HL-60 (cell line): ENCODE results near the gene KIAA1217.

Source experiments
- DNase-seq, 2 experiments: peaks; one replicate each; pipeline ENCODE4 v3.0.0-alpha.2; 2010 to 2020; ENCODE audit warnings: low read depth in 1 of 2, low spot score in 1 of 2
- H3K27ac ChIP-seq: fragments of 250-450 bp; sonication (Bioruptor Pico); replicated peaks from 2 replicates; pipeline ENCODE4 v1.5.1; 2020; ENCODE audit warnings: mild to moderate bottlenecking, moderate library complexity
- H3K27me3 ChIP-seq: fragments of 250-450 bp; sonication (Bioruptor Pico); 2 replicates; pipeline ENCODE4 v1.5.1; 2021; ENCODE audit warnings: mild to moderate bottlenecking, moderate library complexity; ENCODE audit not compliant: insufficient read depth, poor library complexity, severe bottlenecking
- H3K4me3 ChIP-seq: replicated peaks from 2 replicates; pipeline ENCODE4 v1.5.1; 2011; ENCODE audit warnings: mild to moderate bottlenecking, control low read depth, low read length; ENCODE audit not compliant: insufficient read depth
- GABPA ChIP-seq: IDR thresholded peaks from 2 replicates; pipeline ENCODE4 v1.6.1; 2012; ENCODE audit warnings: low read depth
- POLR2AphosphoS5 ChIP-seq: IDR thresholded peaks from 2 replicates; pipeline ENCODE4 v1.6.1; 2012; ENCODE audit warnings: low read depth
- SPI1 ChIP-seq: IDR thresholded peaks from 2 replicates; pipeline ENCODE4 v1.6.1; 2012; ENCODE audit warnings: low read depth, mild to moderate bottlenecking, borderline replicate concordance
- TF ChIP-seq, protein P1 (sequence below): IDR thresholded peaks from one replicate; pipeline ENCODE4 v1.5.1; 2011; ENCODE audit warnings: low read length, control low read depth, inconsistent platforms; ENCODE audit not compliant: insufficient read depth
- TF ChIP-seq, protein P2 (sequence below): IDR thresholded peaks from 2 replicates; pipeline ENCODE4 v1.6.1; 2012; ENCODE audit warnings: low read depth; ENCODE audit not compliant: insufficient replicate concordance

The KIAA1217 gene

DNA sequence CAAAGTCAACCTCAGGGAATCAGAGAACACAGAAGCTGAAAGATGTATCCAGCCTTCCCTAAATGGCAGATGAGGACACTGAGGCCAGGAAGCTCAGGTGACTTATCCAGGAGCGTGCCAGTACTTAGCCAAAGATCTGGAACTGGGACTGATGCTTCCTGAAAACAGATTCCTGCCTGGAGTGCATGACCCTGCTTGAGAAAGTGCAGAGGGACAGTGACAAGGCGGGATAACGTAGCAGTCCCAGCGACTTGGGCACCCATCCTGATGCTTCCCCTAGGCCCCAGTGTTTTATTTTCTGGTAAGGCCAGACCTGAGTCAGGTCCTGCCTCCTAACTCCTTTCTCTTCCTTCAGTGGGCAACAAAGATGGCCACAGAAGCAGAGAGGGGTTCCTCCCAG, 48.6 kb downstream of the KIAA1217 start:
- Histone ChIP-seq H3K27me3 (no peaks in the 10 kb centered on the region), H3K4me3 (no peak overlapping the region), H3K27ac (no peak overlapping the region)
- DNase-seq, result no peak
- TF ChIP-seq, protein P1, sequence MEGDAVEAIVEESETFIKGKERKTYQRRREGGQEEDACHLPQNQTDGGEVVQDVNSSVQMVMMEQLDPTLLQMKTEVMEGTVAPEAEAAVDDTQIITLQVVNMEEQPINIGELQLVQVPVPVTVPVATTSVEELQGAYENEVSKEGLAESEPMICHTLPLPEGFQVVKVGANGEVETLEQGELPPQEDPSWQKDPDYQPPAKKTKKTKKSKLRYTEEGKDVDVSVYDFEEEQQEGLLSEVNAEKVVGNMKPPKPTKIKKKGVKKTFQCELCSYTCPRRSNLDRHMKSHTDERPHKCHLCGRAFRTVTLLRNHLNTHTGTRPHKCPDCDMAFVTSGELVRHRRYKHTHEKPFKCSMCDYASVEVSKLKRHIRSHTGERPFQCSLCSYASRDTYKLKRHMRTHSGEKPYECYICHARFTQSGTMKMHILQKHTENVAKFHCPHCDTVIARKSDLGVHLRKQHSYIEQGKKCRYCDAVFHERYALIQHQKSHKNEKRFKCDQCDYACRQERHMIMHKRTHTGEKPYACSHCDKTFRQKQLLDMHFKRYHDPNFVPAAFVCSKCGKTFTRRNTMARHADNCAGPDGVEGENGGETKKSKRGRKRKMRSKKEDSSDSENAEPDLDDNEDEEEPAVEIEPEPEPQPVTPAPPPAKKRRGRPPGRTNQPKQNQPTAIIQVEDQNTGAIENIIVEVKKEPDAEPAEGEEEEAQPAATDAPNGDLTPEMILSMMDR, result no peak
- TF ChIP-seq POLR2AphosphoS5 (no peak), GABPA (no peak), SPI1 (no peak)
- TF ChIP-seq, protein P2, sequence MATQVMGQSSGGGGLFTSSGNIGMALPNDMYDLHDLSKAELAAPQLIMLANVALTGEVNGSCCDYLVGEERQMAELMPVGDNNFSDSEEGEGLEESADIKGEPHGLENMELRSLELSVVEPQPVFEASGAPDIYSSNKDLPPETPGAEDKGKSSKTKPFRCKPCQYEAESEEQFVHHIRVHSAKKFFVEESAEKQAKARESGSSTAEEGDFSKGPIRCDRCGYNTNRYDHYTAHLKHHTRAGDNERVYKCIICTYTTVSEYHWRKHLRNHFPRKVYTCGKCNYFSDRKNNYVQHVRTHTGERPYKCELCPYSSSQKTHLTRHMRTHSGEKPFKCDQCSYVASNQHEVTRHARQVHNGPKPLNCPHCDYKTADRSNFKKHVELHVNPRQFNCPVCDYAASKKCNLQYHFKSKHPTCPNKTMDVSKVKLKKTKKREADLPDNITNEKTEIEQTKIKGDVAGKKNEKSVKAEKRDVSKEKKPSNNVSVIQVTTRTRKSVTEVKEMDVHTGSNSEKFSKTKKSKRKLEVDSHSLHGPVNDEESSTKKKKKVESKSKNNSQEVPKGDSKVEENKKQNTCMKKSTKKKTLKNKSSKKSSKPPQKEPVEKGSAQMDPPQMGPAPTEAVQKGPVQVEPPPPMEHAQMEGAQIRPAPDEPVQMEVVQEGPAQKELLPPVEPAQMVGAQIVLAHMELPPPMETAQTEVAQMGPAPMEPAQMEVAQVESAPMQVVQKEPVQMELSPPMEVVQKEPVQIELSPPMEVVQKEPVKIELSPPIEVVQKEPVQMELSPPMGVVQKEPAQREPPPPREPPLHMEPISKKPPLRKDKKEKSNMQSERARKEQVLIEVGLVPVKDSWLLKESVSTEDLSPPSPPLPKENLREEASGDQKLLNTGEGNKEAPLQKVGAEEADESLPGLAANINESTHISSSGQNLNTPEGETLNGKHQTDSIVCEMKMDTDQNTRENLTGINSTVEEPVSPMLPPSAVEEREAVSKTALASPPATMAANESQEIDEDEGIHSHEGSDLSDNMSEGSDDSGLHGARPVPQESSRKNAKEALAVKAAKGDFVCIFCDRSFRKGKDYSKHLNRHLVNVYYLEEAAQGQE, result no peak

DNA sequence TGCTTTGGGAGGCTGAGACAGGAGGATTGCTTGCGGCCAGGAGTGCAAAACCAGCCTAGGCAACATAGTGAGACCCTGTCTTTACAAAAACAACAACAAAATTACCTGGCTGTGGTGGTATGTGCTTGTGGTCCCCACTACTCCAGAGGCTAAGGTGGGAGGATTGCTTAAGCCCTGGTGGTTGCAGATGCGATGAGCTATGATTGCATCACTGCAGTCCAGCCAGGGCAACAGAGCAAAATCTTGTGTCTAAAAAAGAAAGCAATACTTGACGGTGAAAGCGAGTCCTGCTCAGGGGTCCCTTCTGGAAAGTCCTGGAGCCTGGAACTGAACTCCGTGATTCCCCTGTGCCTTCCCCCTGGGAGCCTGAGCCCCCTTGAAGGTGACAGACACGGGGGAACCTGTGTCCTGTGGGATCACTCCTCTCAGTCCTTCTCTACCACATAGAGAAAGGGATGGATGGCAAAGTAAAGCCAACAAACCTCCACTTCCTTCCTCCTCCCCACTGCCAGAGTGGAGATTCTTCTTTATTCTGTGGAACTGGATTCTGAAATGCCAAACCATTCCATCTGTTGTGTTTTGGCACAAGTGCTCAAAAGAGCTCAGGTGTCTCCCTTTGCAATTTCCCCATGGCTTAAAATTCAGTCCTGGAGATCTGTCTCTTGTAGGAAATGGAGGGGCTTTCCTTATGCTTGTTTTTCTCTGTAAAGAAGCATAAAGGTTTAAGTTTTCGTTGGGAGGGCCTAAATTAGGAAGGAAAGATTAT, 50.6 kb downstream of the KIAA1217 start:
- DNase-seq, result no peak
- H3K4me3 ChIP-seq, result no peak overlapping the region
- H3K27ac ChIP-seq, result no peak overlapping the region
- no peaks in the 10 kb centered on the region for H3K27me3 ChIP-seq
- TF ChIP-seq GABPA (no peak), POLR2AphosphoS5 (no peak), SPI1 (no peak)
- TF ChIP-seq, protein P2, result no peak
- TF ChIP-seq, protein P1, result no peak

DNA sequence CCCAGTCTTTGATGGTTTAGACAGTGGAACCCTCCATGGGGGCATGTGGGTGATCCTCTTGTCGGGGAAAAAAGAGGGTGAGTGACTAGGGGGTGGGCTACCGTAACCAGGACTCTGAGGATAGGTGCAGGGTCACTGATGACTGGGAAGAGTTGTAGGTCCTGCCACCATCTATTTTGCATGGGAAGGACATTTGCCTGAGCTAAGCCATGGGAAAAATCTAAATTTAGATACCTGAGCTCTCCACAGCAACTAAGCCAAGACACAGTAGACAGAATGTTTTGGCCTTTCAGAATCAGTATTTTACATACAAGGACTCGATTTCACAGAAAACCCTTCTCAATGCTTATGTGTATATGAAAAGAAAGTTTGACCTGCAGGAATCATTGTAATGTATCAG, 52.7 kb downstream of the KIAA1217 start:
- H3K4me3 ChIP-seq, result no peak overlapping the region
- TF ChIP-seq POLR2AphosphoS5, result no peak
- TF ChIP-seq, protein P2, result no peak
- TF ChIP-seq, protein P1, result no peak
- no peak for TF ChIP-seq GABPA
- TF ChIP-seq SPI1, result no peak
- no peaks in the 10 kb centered on the region for H3K27me3 ChIP-seq
- no peak for DNase-seq
- no peak overlapping the region for H3K27ac ChIP-seq
